Measurements from ENCODE around the gene SDHA. TPM values are rescaled to one million over a fixed set of nuclear protein-coding genes. Genes with fewer than 3 reads are reported as not detected.
"Not testable (repeated sequence)": the region's sequence is repeated elsewhere in the genome, so short reads cannot be mapped to it uniquely, and the experiment has no call there.

The SDHA gene
- total and polyA plus RNA-seq, 2 of the 8 experiments (the other 6 are each of a cell fraction or from before 2014, with no cell fraction given), result 59.7 to 87.3 TPM

DNA sequence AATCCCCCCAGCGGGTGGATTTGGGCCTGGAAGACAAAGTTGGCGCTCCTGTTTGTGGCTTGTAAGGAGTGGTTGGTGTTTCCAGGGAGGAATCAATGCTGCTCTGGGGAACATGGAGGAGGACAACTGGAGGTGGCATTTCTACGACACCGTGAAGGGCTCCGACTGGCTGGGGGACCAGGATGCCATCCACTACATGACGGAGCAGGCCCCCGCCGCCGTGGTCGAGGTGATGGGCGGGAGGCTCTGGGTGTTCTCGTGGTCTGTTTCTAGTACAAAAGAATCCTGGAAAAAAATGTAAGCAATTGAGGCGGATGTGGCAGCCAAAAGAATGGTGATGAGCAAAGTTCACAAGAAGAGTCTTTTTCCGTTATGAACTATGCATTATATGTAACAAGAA, 7.2 kb downstream of the SDHA start (continued):
- no peak for TF ChIP-seq SIX5 (IDR thresholded peaks at IDR 0.05; ENCODE audit: low read depth, low read length)
- TF ChIP-seq TEAD4 (IDR thresholded peaks at IDR 0.05; ENCODE audit: low read depth, low read length), result no peak

- H3K18ac ChIP-seq (ENCODE audit: extremely low read depth, low read length); H3K27me3 ChIP-seq (replicated peaks in 1 of 4; ENCODE audit: control insufficient read depth in 3 of 4, extremely low read depth in 1 of 4, insufficient read depth in 3 of 4, low read length in 3 of 4); H3K4me3 ChIP-seq (ENCODE audit: extremely low read depth in 1 of 4, insufficient read depth in 2 of 4, low read depth in 3 of 4, low read length in 4 of 4); H3K9me3 ChIP-seq (ENCODE audit: insufficient read depth in 2 of 2, low read depth in 1 of 2, low read length in 1 of 2); H3K4ac ChIP-seq (replicated peaks; ENCODE audit: insufficient read length, low read depth, low read length); FAIRE-seq; H2BK5ac ChIP-seq (ENCODE audit: low read depth, low read length); H3K23ac ChIP-seq (ENCODE audit: insufficient read length); H3K14ac ChIP-seq (ENCODE audit: insufficient read length); H4K91ac ChIP-seq (replicated peaks; ENCODE audit: insufficient read length, low read length); H2BK15ac ChIP-seq (ENCODE audit: low read length); H4K5ac ChIP-seq (ENCODE audit: insufficient read length, low read depth, low read length); H4K20me1 ChIP-seq (replicated peaks in 1 of 2; ENCODE audit: control insufficient read depth in 1 of 2, insufficient read depth in 2 of 2, low read length in 2 of 2); H3K79me2 ChIP-seq (ENCODE audit: control insufficient read depth in 1 of 2, insufficient read depth in 2 of 2, low read length in 2 of 2); H2AFZ ChIP-seq (ENCODE audit: low read length); H2BK20ac ChIP-seq (ENCODE audit: low read length); H3K4me2 ChIP-seq (ENCODE audit: insufficient read depth in 1 of 2, low read depth in 2 of 2, low read length in 2 of 2); POLR2A ChIA-PET (ENCODE audit: partially characterized antibody); H3K79me1 ChIP-seq (ENCODE audit: low read depth, low read length); H4K8ac ChIP-seq (ENCODE audit: extremely low read depth, insufficient read depth, low read length); H3K9ac ChIP-seq (replicated peaks in 1 of 4; ENCODE audit: extremely low read depth in 1 of 4, low read depth in 3 of 4, low read length in 3 of 4); DNase-seq (ENCODE audit: low read depth in 1 of 2, low spot score in 2 of 2); H2BK120ac ChIP-seq (replicated peaks; ENCODE audit: low read depth, low read length); H3K4me1 ChIP-seq (replicated peaks in 1 of 4; ENCODE audit: control insufficient read depth in 3 of 4, insufficient read depth in 4 of 4, low read length in 3 of 4); H3K56ac ChIP-seq (replicated peaks; ENCODE audit: insufficient read length, low read depth, low read length); H3K27ac ChIP-seq (ENCODE audit: low read depth, low read length); H2BK12ac ChIP-seq (ENCODE audit: low read depth, low read length); H2AK5ac ChIP-seq (ENCODE audit: low read depth, low read length); H3K23me2 ChIP-seq (ENCODE audit: low read depth, low read length): not testable (repeated sequence)
- peaks cover 17 to 58% (median 43%) of the 10 kb centered on the region in 4 experiments for H3K36me3 ChIP-seq (ENCODE audit: control insufficient read depth in 2 of 4, insufficient read depth in 4 of 4, low read length in 3 of 4)
- CTCF ChIA-PET (ENCODE audit: partially characterized antibody), result interaction anchor here (0.7 to 0.9 kb wide), 2 partner anchors 38 to 102 kb away, joined by 3 to 4 read pairs; no protein-coding TSS in a partner anchor
- 95% methylated on average over 10 of the region's 17 CpGs; no CpG with 5 or more reads in 1 of the 2 experiments for WGBS, 2 experiments (ENCODE audit: extremely low coverage in 1 of 2, insufficient coverage in 1 of 2, insufficient read length in 1 of 2, insufficient replicate concordance in 2 of 2, low coverage in 1 of 2, low lambda C conversion rate in 2 of 2, missing lambda C conversion rate in 1 of 2)
Observed at GRCh38 chr5:227375-227774, 9.3 kb downstream of the SDHA start.
